Hypothalamus (tissue), 51 donors: ENCODE data around the gene EXOC6B.

Experiments used
- DNase-seq, 51 donors: peaks; one replicate each; lab custom pipeline; 2025; lab: John Stamatoyannopoulos, UW

Gene EXOC6B

DNA sequence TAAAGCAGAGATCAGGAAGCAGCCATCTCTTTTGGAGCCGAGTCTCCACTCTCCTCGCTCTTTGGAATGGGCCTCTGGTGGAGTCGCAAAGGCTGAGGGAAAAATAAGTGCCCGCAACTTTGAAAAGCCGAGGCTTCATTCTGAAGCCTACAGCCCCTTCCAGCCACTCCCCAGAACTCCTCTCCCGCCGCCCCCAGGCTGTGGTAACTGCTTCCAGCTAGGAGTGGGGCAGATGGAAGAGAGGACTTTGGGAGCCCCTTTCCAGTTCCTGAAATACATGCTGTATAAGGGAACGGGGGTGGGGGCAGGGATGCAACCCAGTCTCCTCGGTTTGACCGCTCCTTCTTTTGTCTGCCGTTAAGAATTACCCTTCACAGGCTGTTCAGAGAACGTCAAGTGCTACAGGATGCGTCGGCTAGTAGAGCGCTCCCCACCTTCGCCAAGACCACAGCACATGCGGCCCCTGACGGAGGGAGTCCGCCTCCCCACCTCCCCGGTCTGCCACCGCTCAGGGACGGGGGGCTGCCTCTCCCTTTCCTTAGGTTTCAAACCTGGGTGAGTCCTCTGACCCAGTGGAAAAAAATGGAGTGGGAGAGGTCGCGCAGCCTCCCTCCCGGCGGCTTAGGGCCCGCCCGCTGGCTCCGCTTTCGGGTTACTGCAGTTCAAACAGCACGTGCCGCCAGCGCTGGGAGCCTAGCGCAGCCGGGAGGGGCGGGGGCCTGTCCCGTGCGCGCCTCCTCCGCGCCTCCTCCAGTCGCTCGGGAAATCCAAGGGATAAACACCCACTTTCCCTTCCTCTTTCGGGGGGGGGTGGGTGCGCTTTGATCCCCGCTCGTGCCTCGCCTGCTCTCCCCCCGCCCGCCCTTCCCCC lies 683.0 kb downstream of the EXOC6B start:
- peak in 18 of 51 donors; percentile 9 to 64 (median 32) for DNase-seq

- DNase-seq: no peak
Measured at GRCh38 chr2:72141881-72142451, 683.9 kb downstream of the EXOC6B start.

GRCh38 chr2:72141032-72141645 lies 684.7 kb downstream of the EXOC6B start:
- no peak for DNase-seq

DNA sequence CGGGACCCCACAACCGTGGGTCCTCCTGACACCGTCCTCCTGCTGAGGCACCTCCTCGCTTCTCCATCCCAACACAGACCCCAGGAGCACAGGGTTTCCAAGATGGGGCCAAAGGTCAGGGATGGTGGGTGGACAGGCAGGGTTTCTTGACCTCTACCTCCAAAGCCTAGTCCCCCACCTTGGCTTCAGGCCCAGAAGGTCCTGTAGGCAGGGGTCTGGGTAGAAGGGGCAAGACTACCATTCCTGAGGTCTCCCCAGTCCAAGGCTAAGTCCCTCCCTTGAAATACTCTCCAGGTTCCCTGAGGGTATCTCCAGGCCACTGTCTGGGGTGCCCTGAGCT lies 685.2 kb downstream of the EXOC6B start:
- no peak for DNase-seq

DNA sequence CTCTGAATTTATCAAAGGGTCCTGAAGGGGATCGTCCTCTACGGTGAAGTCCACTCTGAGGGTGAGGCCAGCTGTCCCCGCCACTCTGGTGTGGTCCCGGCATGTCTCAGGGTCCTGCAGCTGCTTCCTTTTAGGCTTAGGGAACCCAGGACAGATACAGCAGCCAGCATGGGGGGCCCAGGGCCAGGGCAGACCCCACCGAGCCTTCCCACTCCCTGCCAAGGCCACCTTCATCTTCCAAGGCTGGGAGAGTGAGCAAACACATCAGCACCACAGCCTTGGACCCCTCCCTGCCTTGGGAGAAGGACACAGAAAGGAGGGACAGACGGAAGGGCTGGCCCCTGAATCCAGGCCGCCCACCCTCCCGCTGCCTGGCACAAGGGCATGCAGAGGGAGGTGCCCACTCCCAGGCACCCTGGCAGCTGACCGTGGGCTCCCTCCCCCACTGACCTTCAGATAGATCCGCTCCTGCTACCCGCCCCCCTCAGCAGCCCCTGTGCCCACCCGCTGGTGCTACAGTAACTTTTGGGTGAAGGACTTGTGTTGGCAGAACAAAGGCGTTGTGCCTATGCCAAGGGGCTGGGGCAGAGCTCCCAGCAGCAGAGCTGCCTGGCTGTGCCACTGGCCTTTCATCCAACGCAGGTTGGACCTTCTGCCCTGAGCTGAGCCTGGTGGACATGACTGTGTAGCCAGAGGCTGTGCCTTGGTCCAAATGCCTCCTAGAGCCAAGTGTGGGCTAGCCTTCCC lies 685.8 kb downstream of the EXOC6B start:
- DNase-seq: no peak

DNA sequence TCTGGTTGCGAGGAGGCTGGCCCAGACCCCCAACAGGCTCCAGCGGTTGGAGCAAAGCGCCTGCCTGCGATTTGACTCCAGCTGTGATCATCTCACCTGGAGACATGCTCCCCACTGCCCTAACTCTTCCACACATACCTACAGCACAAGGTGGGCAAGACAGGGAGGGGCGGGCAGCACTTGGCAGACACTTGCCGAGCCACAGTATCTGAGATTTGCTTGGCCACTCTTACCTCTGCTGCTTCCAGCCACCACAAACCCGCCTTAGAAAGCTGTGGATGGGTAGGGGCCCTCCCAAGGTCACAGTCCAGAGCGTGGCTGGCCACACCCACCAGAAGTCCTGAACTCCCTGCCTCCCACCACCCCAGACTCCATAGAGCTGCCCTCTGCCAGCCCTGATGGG lies 686.4 kb downstream of the EXOC6B start:
- no peak for DNase-seq

- no peak for DNase-seq
Measured at GRCh38 chr2:72138921-72139381, 686.9 kb downstream of the EXOC6B start.

DNA sequence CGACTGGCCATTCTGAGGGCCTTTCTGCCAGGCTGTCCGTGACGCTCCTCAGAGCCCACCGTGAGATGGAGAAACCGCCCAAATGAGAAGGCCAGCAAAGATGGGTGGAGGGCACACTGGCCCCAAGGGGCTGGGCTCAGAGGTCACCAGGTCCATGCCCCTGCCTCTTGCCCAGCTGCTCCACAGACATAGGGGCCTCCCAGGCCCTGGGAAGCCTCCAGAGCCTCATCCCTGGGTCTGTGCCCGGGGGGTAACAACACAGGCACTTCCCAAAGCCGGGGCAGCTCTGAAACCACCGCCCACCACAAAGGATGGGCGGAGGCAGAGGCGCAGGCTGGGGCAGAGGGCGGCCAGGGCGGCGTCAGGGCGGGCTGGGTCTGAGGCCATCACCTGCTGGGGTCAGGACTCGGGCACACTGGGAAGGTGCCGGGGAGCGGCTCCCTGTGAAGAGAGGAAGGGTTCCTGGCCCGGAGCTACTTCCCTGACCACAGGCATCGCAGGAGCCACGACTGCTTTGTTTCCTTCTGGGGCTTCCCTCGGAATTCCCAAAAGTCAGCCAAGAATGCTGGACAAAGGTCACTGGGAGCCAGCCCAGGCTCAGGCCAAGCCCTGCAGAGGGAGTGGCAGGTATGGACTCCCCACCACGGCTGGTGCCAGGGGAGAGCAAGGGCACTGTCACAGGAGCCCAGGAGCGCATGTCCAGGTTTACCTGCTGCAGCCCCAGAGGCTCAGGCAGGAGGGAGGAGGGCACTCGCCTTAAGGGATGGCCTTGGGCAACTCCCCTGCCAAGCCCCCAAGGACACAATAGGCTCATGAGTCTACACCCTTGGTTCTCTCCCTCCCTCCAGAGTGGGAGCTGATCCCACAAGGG lies 687.6 kb downstream of the EXOC6B start:
- DNase-seq: no peak

GRCh38 chr2:72137498-72138010 lies 688.3 kb downstream of the EXOC6B start:
- DNase-seq: peak in 34 of 51 donors; percentile 10 to 77 (median 44)

GRCh38 chr2:72136933-72137497 lies 688.8 kb downstream of the EXOC6B start:
- no peak for DNase-seq

GRCh38 chr2:72136331-72136730 lies 689.5 kb downstream of the EXOC6B start:
- peak in 14 of 51 donors; percentile 8 to 51 (median 31) for DNase-seq

GRCh38 chr2:72135921-72136320 lies 689.9 kb downstream of the EXOC6B start:
- DNase-seq: no peak

DNA sequence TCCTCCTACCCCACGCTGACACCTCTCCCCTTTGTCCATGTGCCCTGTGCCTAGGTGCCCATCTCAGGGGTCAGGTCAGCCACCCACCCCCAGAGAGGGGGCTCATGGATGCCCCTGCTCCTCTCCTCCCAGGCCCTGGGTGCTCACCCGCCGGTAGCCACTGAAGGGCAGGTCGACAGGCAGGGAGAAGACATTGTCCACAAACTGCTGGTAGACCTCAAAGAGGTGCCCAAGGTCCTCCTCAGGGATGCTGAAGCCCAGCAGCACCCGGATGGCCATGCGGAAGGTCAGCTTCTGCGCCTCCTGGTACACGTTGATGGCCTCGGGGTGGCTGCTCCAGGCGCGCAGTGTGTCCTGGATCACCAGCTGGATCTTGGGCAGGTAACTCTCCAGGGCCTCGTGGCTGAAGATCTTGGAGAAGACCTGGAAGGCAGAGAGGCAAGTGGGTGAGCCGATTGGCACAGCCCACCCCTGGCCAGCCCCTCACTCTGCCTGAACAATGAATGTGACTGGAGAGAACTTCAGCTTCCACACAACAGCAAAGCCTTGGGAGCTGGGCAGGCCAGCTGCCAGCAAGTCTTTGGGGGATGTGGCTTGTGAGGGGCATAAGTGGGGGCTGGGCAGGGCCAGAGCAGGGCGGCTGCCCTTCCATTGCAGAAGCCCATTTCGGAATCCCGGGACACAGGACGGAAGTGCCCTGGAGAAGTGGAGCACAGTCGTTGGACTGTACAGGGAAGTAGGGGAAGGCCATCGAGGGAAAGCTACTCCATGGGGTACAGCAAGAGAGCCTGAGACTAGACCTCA lies 690.6 kb downstream of the EXOC6B start:
- DNase-seq: no peak

DNA sequence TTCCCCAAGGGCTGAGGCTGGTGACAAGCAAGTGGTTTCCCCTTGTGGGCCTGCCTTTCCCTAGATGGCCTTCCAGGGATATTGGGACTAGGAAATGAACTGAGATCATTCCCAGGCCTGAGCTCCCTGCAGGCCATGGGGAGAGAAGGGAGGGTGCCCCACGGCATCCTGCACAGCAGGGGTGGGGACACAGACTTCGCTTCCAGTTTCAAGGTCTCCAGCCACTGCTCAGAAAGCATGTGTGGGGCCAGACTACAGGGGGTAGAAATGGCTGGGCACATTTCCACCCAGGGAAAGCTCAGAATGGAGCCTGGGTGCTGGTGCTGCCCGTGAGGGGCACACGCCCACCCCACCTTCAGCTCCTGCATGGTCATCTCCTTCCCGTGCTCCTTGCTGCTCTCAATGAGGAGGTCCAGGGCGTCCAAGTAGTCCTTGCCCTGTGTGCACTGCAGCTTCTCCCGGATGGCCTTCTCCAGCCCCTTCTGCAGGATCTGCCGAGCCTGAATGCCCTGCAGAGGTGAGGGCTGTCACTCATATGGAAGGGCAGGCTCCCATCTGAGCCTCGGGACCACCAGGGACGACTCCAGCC lies 691.3 kb downstream of the EXOC6B start:
- no peak for DNase-seq

GRCh38 chr2:72133721-72134407 lies 692.0 kb downstream of the EXOC6B start:
- no peak for DNase-seq

- no peak for DNase-seq
Measured at GRCh38 chr2:72132981-72133720, 692.7 kb downstream of the EXOC6B start.
